Right lung (tissue), 5 donors: Measurements from ENCODE around the gene FAM221A. TPM values are rescaled to one million over a fixed set of nuclear protein-coding genes. Genes with fewer than 3 reads are reported as not detected.

Experiments used
- polyA plus RNA-seq, 5 donors: library from polyadenylated mRNA; unstranded; fragments of 120-200 nt; gene quantifications; one replicate each; pipeline versions ENCODE4 v1.2.1 to v1.2.3, GENCODE V29; 2013; ENCODE audit warnings: inconsistent platforms in 1 of 5, low replicate concordance in 1 of 5; ENCODE audit not compliant: insufficient read length in 5 of 5, insufficient read depth in 1 of 5

The FAM221A gene
- polyA plus RNA-seq, 5 donors, result 13.5 to 20.4 (median 17.2) TPM

Other genes starting within 250 kb of the FAM221A start
- 10 to 100 TPM; 42.1 to 69.8 (median 56.3) TPM for gene IGF2BP3, start 209.7 kb upstream of the FAM221A start, polyA plus RNA-seq
- 100 to 1,000 TPM; 221 to 309 (median 294) TPM for gene TRA2A, start 148.2 kb upstream of the FAM221A start, polyA plus RNA-seq
- 10 to 100 TPM; 10.3 to 13.4 (median 10.7) TPM for gene CCDC126, start 82.8 kb upstream of the FAM221A start, polyA plus RNA-seq
- 1 to 10 TPM in 3 of 5 donors, under 1 TPM in 2; 0.86 to 1.6 (median 1.2) TPM for gene STK31, start 30.0 kb downstream of the FAM221A start, polyA plus RNA-seq